Neural cell (in vitro differentiated cells): ENCODE data around the gene ITGB5. TPM values are rescaled to one million over a fixed set of nuclear protein-coding genes. Genes with fewer than 3 reads are reported as not detected.

Source experiments
- H2AFZ ChIP-seq: fragments of 200-600, 300-800 bp; sonication (generic), shearing (Covaris generic); 2 replicates; pipeline ENCODE4 v1.6.0; 2014; ENCODE audit warnings: low read depth, mild to moderate bottlenecking, antibody characterized with exemption, low read length, moderate library complexity
- H3F3A ChIP-seq: fragments of 200-600 bp; shearing (Covaris generic); 2 replicates; pipeline ENCODE4 v1.6.1; 2016; ENCODE audit warnings: mild to moderate bottlenecking, moderate library complexity, mixed read lengths, antibody characterized with exemption, low read length; ENCODE audit not compliant: insufficient read depth, poor library complexity, severe bottlenecking
- H3K27ac ChIP-seq: fragments of 200-600, 300-800 bp; sonication (generic), shearing (Covaris generic); 2 replicates; pipeline ENCODE4 v1.5.1; 2014; ENCODE audit warnings: mild to moderate bottlenecking, low read length, moderate library complexity
- H3K27me3 ChIP-seq: fragments of 300-800, 200-600 bp; sonication (generic), shearing (Covaris generic); 2 replicates; pipeline ENCODE4 v1.6.0; 2014; ENCODE audit warnings: mild to moderate bottlenecking, low read depth, low read length, moderate library complexity; ENCODE audit not compliant: insufficient read depth
- H3K36me3 ChIP-seq: fragments of 300-800, 200-600 bp; sonication (generic), shearing (Covaris generic); 2 replicates; pipeline ENCODE4 v1.5.1; 2014; ENCODE audit warnings: mild to moderate bottlenecking, antibody characterized with exemption, low read length, moderate library complexity; ENCODE audit not compliant: insufficient read depth
- H3K4me2 ChIP-seq: fragments of 300-800, 200-600 bp; sonication (generic), shearing (Covaris generic); 2 replicates; pipeline ENCODE4 v1.6.0; 2014; ENCODE audit warnings: mild to moderate bottlenecking, low read length
- H3K4me3 ChIP-seq: fragments of 300-800, 200-600 bp; sonication (generic), shearing (Covaris generic); 2 replicates; pipeline ENCODE4 v1.5.1; 2014; ENCODE audit warnings: mild to moderate bottlenecking, low read length, moderate library complexity
- H3K79me2 ChIP-seq: fragments of 200-600 bp; shearing (Covaris generic); replicated peaks from 2 replicates; pipeline ENCODE4 v1.6.0; 2014; ENCODE audit warnings: mild to moderate bottlenecking, low read length, moderate library complexity; ENCODE audit not compliant: insufficient read depth
- H3K9ac ChIP-seq: fragments of 300-800, 200-600 bp; sonication (generic), shearing (Covaris generic); 2 replicates; pipeline ENCODE4 v1.6.1; 2016; ENCODE audit warnings: mild to moderate bottlenecking, low read length, mixed read lengths
- H3K9me2 ChIP-seq: fragments of 200-600 bp; shearing (Covaris generic); 2 replicates; pipeline ENCODE4 v1.6.1; 2016; ENCODE audit warnings: mild to moderate bottlenecking, low read length, mixed read lengths; ENCODE audit not compliant: insufficient read depth
- H3K9me3 ChIP-seq: fragments of 200-600, 300-800 bp; sonication (generic), shearing (Covaris generic); 2 replicates; pipeline ENCODE4 v1.6.1; 2016; ENCODE audit warnings: mild to moderate bottlenecking, mixed run types, low read length, moderate library complexity, mixed read lengths
- H4K20me1 ChIP-seq: fragments of 200-600 bp; shearing (Covaris generic); 2 replicates; pipeline ENCODE4 v1.6.1; 2016; ENCODE audit warnings: mild to moderate bottlenecking, mixed run types; ENCODE audit not compliant: insufficient read depth
- CTCF ChIP-seq: fragments of 450-650 bp; IDR thresholded peaks from 2 replicates; pipeline ENCODE4 v1.5.1; 2014; ENCODE audit warnings: antibody characterized with exemption, mild to moderate bottlenecking, moderate library complexity; ENCODE audit not compliant: poor library complexity, severe bottlenecking
- EP300 ChIP-seq: fragments of 450-650 bp; conservative IDR thresholded peaks from 2 replicates; pipeline ENCODE4 v1.6.1; 2014; ENCODE audit warnings: antibody characterized with exemption, mild to moderate bottlenecking, moderate library complexity; ENCODE audit not compliant: poor library complexity, severe bottlenecking
- EZH2 ChIP-seq: fragments of 200-600, 300-800 bp; shearing (Covaris generic), sonication (generic); IDR thresholded peaks from 2 replicates; pipeline ENCODE4 v1.6.1; 2014; ENCODE audit warnings: antibody characterized with exemption, low read length, borderline replicate concordance, mild to moderate bottlenecking; ENCODE audit not compliant: insufficient read depth, poor library complexity, severe bottlenecking
- MXI1 ChIP-seq: fragments of 450-650 bp; conservative IDR thresholded peaks from 2 replicates; pipeline ENCODE4 v1.6.1; 2014; ENCODE audit warnings: antibody characterized with exemption, mild to moderate bottlenecking; ENCODE audit not compliant: poor library complexity, severe bottlenecking
- POLR2AphosphoS5 ChIP-seq: IDR thresholded peaks from 2 replicates; pipeline ENCODE4 v1.6.1; 2012
- RAD21 ChIP-seq: fragments of 450-650 bp; conservative IDR thresholded peaks from 2 replicates; pipeline ENCODE4 v1.6.1; 2014; ENCODE audit warnings: antibody characterized with exemption, mild to moderate bottlenecking, moderate library complexity
- REST ChIP-seq: IDR thresholded peaks from 2 replicates; pipeline ENCODE4 v1.6.1; 2012; ENCODE audit warnings: borderline replicate concordance
- SMC3 ChIP-seq: fragments of 450-650 bp; conservative IDR thresholded peaks from 2 replicates; pipeline ENCODE4 v1.6.1; 2014; ENCODE audit warnings: antibody characterized with exemption, mild to moderate bottlenecking, moderate library complexity; ENCODE audit not compliant: poor library complexity
- TAF1 ChIP-seq: IDR thresholded peaks from 2 replicates; pipeline ENCODE4 v1.6.1; 2012; ENCODE audit warnings: low read depth
- polyA plus RNA-seq: library from polyadenylated mRNA; depleted of rRNA; stranded (reverse); fragments of >200 nt; gene quantifications from 2 replicates; pipeline ENCODE4 v1.2.3, GENCODE V29; 2014

ITGB5 gene
- polyA plus RNA-seq, 1 donor from 2014 or later = 1.2 TPM

- Histone ChIP-seq H3K36me3 (no peaks in the 10 kb centered on the region), H4K20me1 (no peaks in the 10 kb centered on the region), H3K9me3 (no peaks in the 10 kb centered on the region), H3K9me2 (no peaks in the 10 kb centered on the region), H3K9ac (no peak overlapping the region), H3F3A (no peaks in the 10 kb centered on the region), H3K4me3 (peak overlapping the region; percentile 92), H3K27ac (no peak overlapping the region), H3K4me2 (no peak overlapping the region), H3K27me3 (no peaks in the 10 kb centered on the region), H2AFZ (no peak overlapping the region), H3K79me2 (peaks cover 33% of the 10 kb centered on the region)
- no peak for TF ChIP-seq MXI1
- TF ChIP-seq TAF1 = no peak
- TF ChIP-seq CTCF = no peak
- TF ChIP-seq EP300 = no peak
- no peak for TF ChIP-seq REST
- no peak for TF ChIP-seq EZH2
Observed at GRCh38 chr3:124731760-124732159, 155.4 kb downstream of the ITGB5 start.

GRCh38 chr3:124730941-124731297, 156.2 kb downstream of the ITGB5 start:
- peak overlapping the region; percentile 86 for H3K9ac ChIP-seq
- no peak overlapping the region for H3K27ac ChIP-seq
- H3K4me2 ChIP-seq = peak overlapping the region; percentile 75
- H3K36me3 ChIP-seq = no peaks in the 10 kb centered on the region
- peak overlapping the region; percentile 92 for H3K4me3 ChIP-seq
- peak overlapping the region; percentile 77 for H2AFZ ChIP-seq
- no peak for TF ChIP-seq TAF1
- no peak for TF ChIP-seq CTCF
- TF ChIP-seq MXI1 = no peak
- TF ChIP-seq RAD21 = no peak
- no peak for TF ChIP-seq REST
- TF ChIP-seq POLR2AphosphoS5 = no peak
- TF ChIP-seq SMC3 = no peak
- TF ChIP-seq EZH2 = no peak
- TF ChIP-seq EP300 = no peak
- H3F3A ChIP-seq = no peaks in the 10 kb centered on the region
- peaks cover 33% of the 10 kb centered on the region for H3K79me2 ChIP-seq
- no peaks in the 10 kb centered on the region for H3K9me2 ChIP-seq
- H3K27me3 ChIP-seq = no peaks in the 10 kb centered on the region
- H4K20me1 ChIP-seq = no peaks in the 10 kb centered on the region
- no peaks in the 10 kb centered on the region for H3K9me3 ChIP-seq
